Loucy (cell line): ENCODE data around the gene ANGPTL2.

Source experiments
- H2AFZ ChIP-seq: fragments of 200-600 bp; sonication (generic); 2 replicates; pipeline ENCODE4 v1.6.0; 2016; ENCODE audit warnings: antibody characterized with exemption, mild to moderate bottlenecking, low read length, moderate library complexity
- H3F3A ChIP-seq: fragments of 200-600 bp; 2 replicates; pipeline ENCODE4 v1.6.0; 2016; ENCODE audit warnings: antibody characterized with exemption, low read depth, mild to moderate bottlenecking
- H3K27me3 ChIP-seq: fragments of 200-600 bp; sonication (generic); 2 replicates; pipeline ENCODE4 v1.6.1; 2014; ENCODE audit warnings: low read length, mild to moderate bottlenecking; ENCODE audit not compliant: insufficient read depth, poor library complexity, severe bottlenecking
- H3K36me3 ChIP-seq: fragments of 200-600 bp; sonication (generic); 2 replicates; pipeline ENCODE4 v1.6.1; 2016; ENCODE audit warnings: low read length; ENCODE audit not compliant: insufficient read depth
- H3K4me1 ChIP-seq: fragments of 200-600 bp; sonication (generic); 2 replicates; pipeline ENCODE4 v1.5.1; 2014; ENCODE audit warnings: low read length, mild to moderate bottlenecking; ENCODE audit not compliant: insufficient read depth, poor library complexity, severe bottlenecking
- H3K4me2 ChIP-seq: fragments of 200-600 bp; sonication (generic); 2 replicates; pipeline ENCODE4 v1.6.0; 2014; ENCODE audit warnings: antibody characterized with exemption, low read length, low read depth, mild to moderate bottlenecking; ENCODE audit not compliant: poor library complexity, severe bottlenecking
- H3K4me3 ChIP-seq: fragments of 200-600 bp; sonication (generic); 2 replicates; pipeline ENCODE4 v1.5.1; 2014; ENCODE audit warnings: low read length, mild to moderate bottlenecking, mixed read lengths; ENCODE audit not compliant: poor library complexity, severe bottlenecking
- H3K79me2 ChIP-seq: fragments of 200-600 bp; sonication (generic); 2 replicates; pipeline ENCODE4 v1.6.1; 2014; ENCODE audit warnings: low read length; ENCODE audit not compliant: insufficient read depth
- H3K9ac ChIP-seq: fragments of 200-600 bp; sonication (generic); 2 replicates; pipeline ENCODE4 v1.6.0; 2014; ENCODE audit warnings: mild to moderate bottlenecking, low read depth, low read length, moderate library complexity; ENCODE audit not compliant: poor library complexity, severe bottlenecking
- H3K9me2 ChIP-seq: fragments of 200-600 bp; sonication (generic); replicated peaks from 2 replicates; pipeline ENCODE4 v1.6.1; 2016; ENCODE audit warnings: low read depth, low read length, mixed read lengths
- H3K9me3 ChIP-seq: fragments of 200-600 bp; sonication (generic); 2 replicates; pipeline ENCODE4 v1.6.1; 2014; ENCODE audit warnings: mild to moderate bottlenecking, antibody characterized with exemption, low read length, low read depth; ENCODE audit not compliant: insufficient read depth
- H4K20me1 ChIP-seq: fragments of 200-600 bp; sonication (generic); 2 replicates; pipeline ENCODE4 v1.6.0; 2014; ENCODE audit warnings: antibody characterized with exemption, low read length, mild to moderate bottlenecking; ENCODE audit not compliant: insufficient read depth, poor library complexity, severe bottlenecking
- CTCF ChIP-seq: fragments of 200-600 bp; sonication (generic); conservative IDR thresholded peaks from 2 replicates; pipeline ENCODE4 v1.5.1; 2014; ENCODE audit warnings: mild to moderate bottlenecking, antibody characterized with exemption, low read length
- EZH2phosphoT487 ChIP-seq: fragments of 200-600 bp; IDR thresholded peaks from 2 replicates; pipeline ENCODE4 v1.6.1; 2018; ENCODE audit warnings: antibody characterized with exemption, mild to moderate bottlenecking, moderate library complexity, borderline replicate concordance

ANGPTL2 gene

GRCh38 chr9:127117801-127118200, 4.6 kb downstream of the ANGPTL2 start:
- no peak overlapping the region for H3K4me3 ChIP-seq
- no peak overlapping the region for H3K4me2 ChIP-seq
- no peaks in the 10 kb centered on the region for H3K79me2 ChIP-seq
- no peak overlapping the region for H3K9ac ChIP-seq
- no peaks in the 10 kb centered on the region for H3K36me3 ChIP-seq
- peaks cover 17% of the 10 kb centered on the region for H3K4me1 ChIP-seq
- H3K27me3 ChIP-seq = no peaks in the 10 kb centered on the region
- TF ChIP-seq CTCF = no peak
- no peak for TF ChIP-seq EZH2phosphoT487
- H3K9me3 ChIP-seq = no peaks in the 10 kb centered on the region
- no peaks in the 10 kb centered on the region for H3F3A ChIP-seq
- H3K9me2 ChIP-seq = no peaks in the 10 kb centered on the region
- H2AFZ ChIP-seq = no peak overlapping the region
- H4K20me1 ChIP-seq = no peaks in the 10 kb centered on the region

GRCh38 chr9:127116957-127117356, 5.5 kb downstream of the ANGPTL2 start:
- Histone ChIP-seq H3K9me3 (no peaks in the 10 kb centered on the region), H3K36me3 (no peaks in the 10 kb centered on the region), H3K4me2 (peak overlapping the region; percentile 39), H3F3A (no peaks in the 10 kb centered on the region), H3K9ac (no peak overlapping the region), H2AFZ (no peak overlapping the region), H4K20me1 (no peaks in the 10 kb centered on the region), H3K79me2 (no peaks in the 10 kb centered on the region), H3K4me1 (peaks cover 17% of the 10 kb centered on the region), H3K27me3 (no peaks in the 10 kb centered on the region), H3K4me3 (no peak overlapping the region), H3K9me2 (no peaks in the 10 kb centered on the region)
- TF ChIP-seq CTCF (no peak), EZH2phosphoT487 (no peak)

- H3K9me3 ChIP-seq = no peaks in the 10 kb centered on the region
- no peak overlapping the region for H2AFZ ChIP-seq
- peak overlapping the region; percentile 39 for H3K4me2 ChIP-seq
- no peaks in the 10 kb centered on the region for H4K20me1 ChIP-seq
- no peak overlapping the region for H3K9ac ChIP-seq
- peak overlapping the region; percentile 24 for H3K4me3 ChIP-seq
- H3K9me2 ChIP-seq = no peaks in the 10 kb centered on the region
- H3K36me3 ChIP-seq = no peaks in the 10 kb centered on the region
- TF ChIP-seq CTCF (no peak), EZH2phosphoT487 (no peak)
- peaks cover 17% of the 10 kb centered on the region for H3K4me1 ChIP-seq
- no peaks in the 10 kb centered on the region for H3K79me2 ChIP-seq
- no peaks in the 10 kb centered on the region for H3K27me3 ChIP-seq
- H3F3A ChIP-seq = no peaks in the 10 kb centered on the region
Observed at GRCh38 chr9:127116088-127116726, 6.2 kb downstream of the ANGPTL2 start.
